8988T (cell line): Measurements from ENCODE around the gene BNC1.
"Not testable (repeated sequence)": the region's sequence is repeated elsewhere in the genome, so short reads cannot be mapped to it uniquely, and the experiment has no call there.

Source experiments
- DNase-seq: peaks from one replicate; pipeline ENCODE4 v3.0.0; 2011

The BNC1 gene

DNA sequence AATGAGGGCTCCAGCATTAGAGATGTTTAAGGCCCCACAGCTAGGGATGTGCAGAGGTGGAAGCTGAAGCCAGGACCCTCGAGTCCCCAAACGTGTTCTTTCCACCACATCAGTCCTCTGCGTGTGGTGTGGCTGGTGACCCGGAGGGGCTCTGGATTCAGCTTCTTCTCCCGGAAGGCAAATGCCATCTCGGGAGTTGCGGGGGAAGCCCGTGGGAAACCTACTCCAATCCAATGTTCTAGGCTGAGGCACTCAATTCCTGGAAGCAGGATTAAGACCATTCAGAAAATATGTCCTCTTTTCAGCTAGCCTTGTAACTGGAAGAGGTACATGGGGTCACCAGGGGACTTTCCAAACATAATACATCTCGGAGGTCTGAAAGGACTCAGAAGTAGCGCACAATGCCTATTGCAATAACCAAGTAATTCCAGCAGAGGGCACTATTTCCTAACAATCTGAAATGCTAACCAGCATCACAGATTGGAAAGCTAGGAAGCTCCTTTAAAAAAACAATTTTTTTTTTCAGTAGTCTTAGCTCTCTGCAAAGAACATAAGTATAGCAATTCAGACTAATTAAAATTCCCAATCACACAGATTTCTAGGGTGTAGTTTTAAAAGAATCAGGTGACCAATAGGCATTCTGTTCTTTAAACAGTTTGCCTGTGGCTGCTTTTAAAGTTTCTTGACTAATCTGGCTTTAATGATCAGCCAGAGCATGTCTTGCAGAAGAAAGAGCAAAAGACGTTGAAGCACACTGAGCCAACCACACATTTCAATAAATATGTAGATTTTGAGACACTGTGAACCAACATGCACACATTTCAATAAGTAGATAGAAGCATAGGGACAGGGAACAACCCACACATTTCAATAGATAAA lies 36.1 kb downstream of the BNC1 start:
- DNase-seq: no peak

DNA sequence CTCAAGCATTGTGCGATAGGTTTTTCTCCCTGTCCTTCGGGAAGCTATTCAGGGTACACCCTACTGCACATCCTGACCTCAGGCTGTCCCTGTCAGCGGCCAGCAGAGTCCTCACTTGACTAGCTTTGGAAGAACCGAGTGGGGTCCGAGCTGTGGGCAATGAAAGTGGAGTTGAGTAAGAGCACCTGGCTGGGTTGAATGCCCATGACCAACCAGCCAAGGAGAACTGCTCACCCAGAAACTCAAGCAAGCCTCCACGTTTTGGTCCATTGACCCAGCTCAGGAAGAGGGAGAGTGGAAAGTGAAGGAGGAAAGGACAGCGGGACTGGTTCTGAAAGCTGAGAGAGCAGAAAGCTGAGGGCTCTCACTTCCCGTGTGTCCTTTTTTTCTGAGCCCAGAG lies 40.8 kb downstream of the BNC1 start:
- no peak for DNase-seq

DNA sequence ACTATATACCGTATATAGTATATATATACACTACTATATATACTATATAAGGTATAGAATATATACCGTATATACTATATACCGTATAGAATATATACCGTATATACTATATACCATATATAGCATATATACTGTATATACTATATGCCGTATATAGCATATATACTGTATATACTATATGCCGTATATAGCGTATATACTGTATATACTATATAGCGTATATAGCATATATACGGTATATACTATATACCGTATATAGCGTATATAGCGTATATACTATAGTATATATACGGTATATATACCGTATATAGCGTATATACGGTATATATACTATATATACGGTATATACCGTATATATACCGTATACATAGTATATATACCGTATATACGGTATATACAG lies 54.2 kb downstream of the BNC1 start:
- DNase-seq: no peak

DNA sequence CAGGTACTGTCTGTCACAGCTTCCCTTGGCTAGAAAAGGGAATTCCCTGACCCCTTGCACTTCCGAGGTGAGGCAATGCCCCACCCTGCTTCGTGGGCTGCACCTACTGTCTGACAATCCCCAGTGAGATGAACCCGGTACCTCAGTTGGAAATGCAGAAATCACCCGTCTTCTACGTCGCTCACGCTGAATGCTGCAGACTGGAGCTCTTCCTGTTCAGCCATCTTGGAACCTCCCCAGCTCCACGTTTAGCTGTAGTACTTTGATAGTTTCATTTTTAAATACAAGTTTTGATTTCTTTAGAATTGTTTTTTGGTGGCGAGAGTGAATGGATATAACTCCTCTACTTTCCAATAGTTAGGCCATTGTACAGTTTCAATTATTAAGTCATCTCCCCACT lies 59.0 kb downstream of the BNC1 start:
- DNase-seq: no peak

DNA sequence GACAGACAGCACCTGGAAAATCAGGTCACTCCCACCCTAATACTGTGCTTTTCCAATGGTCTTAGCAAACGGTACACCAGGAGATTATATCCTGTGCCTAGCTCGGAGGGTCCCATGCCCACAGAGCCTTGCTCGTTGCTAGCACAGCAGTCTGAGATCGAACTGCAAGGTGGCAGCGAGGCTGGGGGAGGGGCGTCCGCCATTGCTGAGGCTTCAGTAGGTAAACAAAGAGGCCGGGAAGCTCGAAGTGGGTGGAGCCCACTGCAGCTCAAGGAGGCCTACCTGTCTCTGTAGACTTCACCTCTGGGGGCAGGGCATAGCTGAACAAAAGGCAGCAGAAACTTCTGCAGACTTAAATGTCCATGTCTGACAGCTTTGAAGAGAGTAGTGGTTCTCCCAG lies 62.7 kb downstream of the BNC1 start:
- DNase-seq: not testable (repeated sequence)

DNA sequence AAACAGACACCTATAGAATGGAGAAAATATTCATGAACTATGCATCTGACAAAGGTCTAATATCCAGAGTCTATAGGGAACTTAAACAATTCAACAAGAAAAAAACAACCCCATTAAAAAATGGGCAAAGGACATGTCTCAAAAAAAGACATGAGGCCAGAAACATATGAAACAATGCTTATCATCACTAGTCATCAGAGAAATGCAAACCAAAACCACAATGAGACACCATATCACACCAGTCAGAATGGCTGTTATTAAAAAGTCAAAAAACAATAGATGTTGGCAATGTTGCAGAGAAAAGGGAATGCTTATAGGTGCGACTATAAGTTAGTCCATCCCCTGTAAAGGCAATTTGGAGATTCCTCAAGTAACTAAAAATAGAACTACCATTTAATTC lies 65.4 kb downstream of the BNC1 start:
- no peak for DNase-seq

DNA sequence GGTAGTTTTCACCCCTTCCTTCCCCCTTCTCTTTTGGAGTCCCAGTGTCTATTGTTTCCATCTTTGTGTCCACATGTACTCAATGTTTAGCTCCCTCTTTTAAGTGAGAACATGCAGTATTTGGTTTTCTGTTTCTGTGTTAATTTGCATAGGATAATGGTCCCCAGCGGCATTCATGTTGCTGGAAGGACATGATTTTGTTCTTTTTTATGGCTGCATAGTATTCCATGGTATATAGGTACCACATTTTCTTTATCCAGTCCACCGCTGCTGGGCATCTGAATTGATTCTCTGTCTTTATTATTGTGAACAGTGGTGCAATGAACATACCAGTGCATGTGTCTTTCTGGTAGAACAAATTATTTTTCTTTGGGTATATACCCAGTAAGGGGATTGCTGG lies 69.2 kb downstream of the BNC1 start:
- DNase-seq: no peak

DNA sequence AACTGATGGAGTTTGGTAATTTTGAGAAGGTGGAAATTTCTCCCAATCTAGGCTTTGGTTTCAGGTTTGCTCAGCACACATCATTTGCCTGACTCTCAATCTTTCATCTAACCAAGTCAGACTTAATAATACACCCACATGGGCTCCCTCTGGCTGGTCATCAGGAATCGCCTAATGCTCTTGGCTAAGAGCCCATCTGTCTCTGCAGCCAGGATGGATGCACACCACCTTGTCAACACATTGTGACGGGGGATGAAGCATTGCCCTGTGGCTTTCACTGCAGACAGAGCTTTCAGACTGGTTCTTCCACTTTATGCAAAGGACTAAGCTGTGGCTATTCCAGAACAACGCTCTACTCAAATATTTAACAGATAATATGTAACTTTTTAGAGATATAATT lies 73.8 kb downstream of the BNC1 start:
- no peak for DNase-seq

DNA sequence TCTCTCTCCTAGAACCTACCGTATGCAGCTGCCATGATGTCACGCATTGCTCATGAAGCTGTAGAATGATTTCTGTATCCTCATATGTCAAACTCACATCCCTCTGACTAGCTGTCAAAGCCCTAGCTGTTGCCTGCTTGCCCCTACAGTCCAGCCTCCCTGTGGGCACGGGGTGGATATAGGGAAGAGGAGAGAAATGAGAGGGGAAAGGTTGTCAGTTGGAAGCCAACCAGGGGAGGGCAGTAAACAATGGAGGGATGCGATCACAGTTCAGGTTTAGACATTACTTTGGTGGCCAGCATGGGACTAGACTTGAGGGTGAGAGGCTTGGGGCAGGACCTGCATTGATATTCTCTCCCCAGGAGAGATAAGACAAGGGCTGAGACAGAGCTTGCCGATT lies 75.1 kb downstream of the BNC1 start:
- DNase-seq: no peak

DNA sequence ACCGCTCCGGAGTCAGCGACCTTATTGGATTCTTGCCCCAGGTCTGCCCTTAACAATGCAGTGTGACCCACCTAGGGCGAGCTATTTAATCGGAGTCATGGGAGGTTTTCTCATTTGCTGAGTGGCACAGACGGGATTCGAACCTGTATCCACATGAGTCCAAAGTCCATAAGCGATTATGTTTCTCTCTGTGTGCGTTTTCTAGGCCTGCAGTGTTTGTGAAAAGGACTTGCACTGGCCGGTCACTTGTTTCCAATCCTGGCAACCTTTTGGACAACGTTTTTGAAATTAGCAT lies 76.2 kb downstream of the BNC1 start:
- no peak for DNase-seq

DNA sequence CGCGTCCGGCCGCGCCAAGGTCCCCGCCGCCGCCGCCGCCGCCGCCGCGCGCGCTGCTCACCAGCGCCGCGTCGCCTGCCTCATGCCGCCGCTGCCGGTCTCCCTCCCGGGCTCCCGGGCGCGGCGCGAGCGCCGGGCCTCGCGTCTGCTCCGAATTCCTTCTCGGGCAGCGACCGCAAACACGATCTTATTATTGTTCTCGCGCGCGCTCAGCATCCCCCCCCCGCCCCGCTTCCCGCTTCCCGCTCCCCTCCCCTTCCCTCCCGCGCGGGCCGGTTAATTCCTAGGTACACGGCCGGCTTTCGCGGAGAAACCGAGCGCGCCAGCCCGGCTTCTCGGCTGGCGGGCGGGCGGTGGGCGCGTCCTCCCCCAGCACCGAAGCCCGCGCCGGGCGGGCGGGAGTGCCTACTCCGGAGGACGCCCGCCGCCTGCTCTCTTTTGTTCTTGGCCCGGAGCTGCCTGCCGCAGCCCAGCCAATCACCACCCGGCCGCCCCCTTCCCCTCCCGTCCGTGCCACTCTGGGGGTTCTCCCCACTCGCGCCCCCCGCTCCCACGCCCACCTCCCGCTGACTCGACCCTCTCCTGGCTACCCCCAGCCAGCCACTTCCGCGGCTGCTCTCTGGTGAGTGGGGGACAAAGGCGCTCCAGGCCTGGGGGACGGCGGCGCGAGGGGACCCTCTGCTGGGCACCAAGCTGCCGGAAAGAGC lies 76.7 kb downstream of the BNC1 start, which contains the start of gene HDGFL3:
TSS of gene HDGFL3 (minus strand) at position 164 of the 707 bp plus-strand sequence. CDS start 409 bp downstream, outside the sequence.
- DNase-seq: peak; percentile 64

DNA sequence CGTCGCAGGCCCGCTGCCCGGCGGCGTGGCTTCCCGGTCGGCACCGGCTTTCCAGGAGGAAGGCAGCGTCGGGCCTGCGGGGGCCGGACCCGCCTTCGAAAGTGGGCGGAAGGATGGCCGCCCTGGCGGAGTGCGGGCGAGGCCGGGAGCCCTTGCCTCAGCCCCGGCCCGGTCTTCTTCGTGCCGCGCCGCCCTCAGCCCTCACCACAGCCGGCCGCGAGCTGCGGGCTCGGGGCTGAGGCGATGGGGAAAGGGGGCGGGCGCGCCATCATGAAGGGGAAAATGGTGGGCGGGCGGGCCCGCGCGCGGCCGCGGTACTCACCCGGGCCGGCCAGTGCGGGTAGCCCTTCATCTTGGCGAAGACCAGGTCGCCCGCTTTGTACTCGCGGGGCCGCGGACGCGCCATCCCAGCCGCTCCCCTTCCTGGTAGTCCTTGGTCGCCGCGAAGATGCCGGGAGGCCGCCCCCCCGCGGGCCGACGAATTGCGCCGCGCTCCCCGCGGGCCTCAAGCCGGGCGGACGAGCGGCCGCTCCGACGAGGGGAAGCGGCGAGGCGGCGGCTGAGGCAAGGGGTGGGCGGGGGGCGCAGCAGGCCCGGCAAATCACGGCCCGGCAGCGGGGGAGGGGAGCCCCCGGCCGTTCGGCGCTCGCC lies 77.3 kb downstream of the BNC1 start:
- peak; percentile 43 for DNase-seq

DNA sequence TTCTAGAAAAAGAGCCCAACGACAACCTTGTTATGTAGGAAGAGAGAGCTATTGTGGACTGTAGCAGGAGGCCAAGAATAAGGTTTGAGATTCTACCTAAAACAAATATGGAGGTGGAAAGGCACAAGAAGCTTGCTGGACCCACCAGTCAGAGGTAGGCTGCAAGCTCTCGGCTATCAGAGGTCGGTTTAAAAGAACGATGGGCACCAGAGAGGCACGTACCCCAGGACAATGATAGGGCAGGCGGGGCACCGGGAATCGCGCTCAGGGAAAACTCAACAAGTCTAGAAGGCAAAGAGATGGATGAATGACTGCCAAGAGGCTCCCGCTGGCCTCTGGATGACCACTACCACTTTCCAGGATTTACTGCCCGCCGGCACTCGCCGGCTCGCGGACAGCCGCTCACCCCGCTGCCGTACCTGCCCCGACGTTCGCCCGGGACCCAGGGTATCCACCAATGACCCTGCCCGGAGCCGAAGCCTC lies 77.9 kb downstream of the BNC1 start:
- no peak for DNase-seq
